AG04449 (cell line): ENCODE data around the gene PIK3IP1.

Experiments
- CTCF ChIA-PET: fragments of 350-600 bp; formaldehyde crosslinking; extraction: SDS; loops from one replicate; lab custom pipeline; 2021; ENCODE audit warnings: antibody characterized with exemption; lab: Yijun Ruan, JAX
- POLR2A ChIA-PET: fragments of 400-600, 350-600 bp; formaldehyde crosslinking; extraction: SDS; loops from one replicate; lab custom pipeline; 2020; ENCODE audit warnings: antibody characterized with exemption, inconsistent platforms; lab: Yijun Ruan, JAX
- DNase-seq: peaks from one replicate; pipeline ENCODE4 v3.0.0-alpha.2; 2010; ENCODE audit warnings: low read depth, low spot score
- H3K4me3 ChIP-seq: 2 replicates; pipeline ENCODE4 v1.5.1; 2011; ENCODE audit warnings: low read depth, mild to moderate bottlenecking, control low read depth, low read length
- CTCF ChIP-seq: IDR thresholded peaks from one replicate; pipeline ENCODE4 v1.5.1; 2011; ENCODE audit warnings: mild to moderate bottlenecking, moderate library complexity, low read length, control low read depth, inconsistent platforms; ENCODE audit not compliant: insufficient read depth; ENCODE audit errors: missing control alignments

PIK3IP1 gene

GRCh38 chr22:31233001-31233400 is 59.3 kb downstream of the PIK3IP1 start:
- CTCF ChIA-PET, result interaction anchor here (1.0 to 15.6 kb wide), 11 partner anchors 9 to 313 kb away, joined by 3 to 201 read pairs (median 31); partner anchors contain the start of genes LIMK2 and SELENOM
- TF ChIP-seq CTCF, result no peak
- no peak for DNase-seq
- no peak overlapping the region for H3K4me3 ChIP-seq
- POLR2A ChIA-PET, result interaction anchor here (1.0 kb wide), 1 partner anchor 9 kb away, joined by 3 read pairs; no protein-coding TSS in a partner anchor
